HCT116 (cell line): ENCODE data around the gene TMEM201.

Source experiments
- CBX3 ChIP-seq: IDR thresholded peaks from 2 replicates; pipeline ENCODE4 v1.6.1; 2012; ENCODE audit warnings: low read depth
- POLR2AphosphoS5 ChIP-seq: IDR thresholded peaks from 2 replicates; pipeline ENCODE4 v1.6.1; 2011; ENCODE audit warnings: mild to moderate bottlenecking, low read depth, low read length, moderate library complexity
- RAD21 ChIP-seq: IDR thresholded peaks from 2 replicates; pipeline ENCODE4 v1.6.1; 2012; ENCODE audit warnings: low read depth, mild to moderate bottlenecking

DNA sequence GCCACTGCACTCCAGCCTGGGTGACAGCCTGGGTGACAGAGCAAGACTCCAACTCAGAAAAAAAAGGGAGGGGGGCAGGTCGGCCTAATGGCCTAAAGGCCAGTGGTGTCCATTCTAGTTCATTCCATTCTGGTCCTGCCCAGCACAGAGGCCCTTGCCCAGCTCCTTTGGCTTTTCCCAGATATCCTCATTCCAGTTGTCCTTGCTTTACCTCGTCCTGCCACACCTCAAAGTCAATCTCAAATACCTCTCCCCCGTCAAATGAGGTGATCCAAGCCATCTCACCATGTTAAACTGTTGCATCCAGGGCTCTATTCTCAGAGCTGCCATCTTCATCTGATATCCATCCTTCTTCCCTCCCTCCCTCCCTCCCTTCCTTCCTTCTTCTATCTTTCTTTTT, 42.9 kb downstream of the TMEM201 start:
- TF ChIP-seq CBX3 (no peak), RAD21 (no peak), POLR2AphosphoS5 (no peak)
